GM18951 (cell line): ENCODE results near the gene RNF182.
"Not testable (repeated sequence)": the region's sequence is repeated elsewhere in the genome, so short reads cannot be mapped to it uniquely, and the experiment has no call there.

ENCODE experiments used
- POLR2A ChIP-seq: IDR thresholded peaks from 4 replicates; pipeline ENCODE4 v1.6.1; 2011; ENCODE audit warnings: mild to moderate bottlenecking; ENCODE audit not compliant: insufficient read length, insufficient read depth; ENCODE audit errors: extremely low read depth
- in situ Hi-C: fragments of 300-500 bp; cut with MboI; formaldehyde crosslinking; loops from one replicate; pipeline ENCODE4 v1.12.0; 2022; ENCODE audit warnings: low sequenced_read_pairs, mixed read lengths, inconsistent platforms; ENCODE audit not compliant: unreplicated experiment

Gene RNF182, protein sequence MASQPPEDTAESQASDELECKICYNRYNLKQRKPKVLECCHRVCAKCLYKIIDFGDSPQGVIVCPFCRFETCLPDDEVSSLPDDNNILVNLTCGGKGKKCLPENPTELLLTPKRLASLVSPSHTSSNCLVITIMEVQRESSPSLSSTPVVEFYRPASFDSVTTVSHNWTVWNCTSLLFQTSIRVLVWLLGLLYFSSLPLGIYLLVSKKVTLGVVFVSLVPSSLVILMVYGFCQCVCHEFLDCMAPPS

DNA sequence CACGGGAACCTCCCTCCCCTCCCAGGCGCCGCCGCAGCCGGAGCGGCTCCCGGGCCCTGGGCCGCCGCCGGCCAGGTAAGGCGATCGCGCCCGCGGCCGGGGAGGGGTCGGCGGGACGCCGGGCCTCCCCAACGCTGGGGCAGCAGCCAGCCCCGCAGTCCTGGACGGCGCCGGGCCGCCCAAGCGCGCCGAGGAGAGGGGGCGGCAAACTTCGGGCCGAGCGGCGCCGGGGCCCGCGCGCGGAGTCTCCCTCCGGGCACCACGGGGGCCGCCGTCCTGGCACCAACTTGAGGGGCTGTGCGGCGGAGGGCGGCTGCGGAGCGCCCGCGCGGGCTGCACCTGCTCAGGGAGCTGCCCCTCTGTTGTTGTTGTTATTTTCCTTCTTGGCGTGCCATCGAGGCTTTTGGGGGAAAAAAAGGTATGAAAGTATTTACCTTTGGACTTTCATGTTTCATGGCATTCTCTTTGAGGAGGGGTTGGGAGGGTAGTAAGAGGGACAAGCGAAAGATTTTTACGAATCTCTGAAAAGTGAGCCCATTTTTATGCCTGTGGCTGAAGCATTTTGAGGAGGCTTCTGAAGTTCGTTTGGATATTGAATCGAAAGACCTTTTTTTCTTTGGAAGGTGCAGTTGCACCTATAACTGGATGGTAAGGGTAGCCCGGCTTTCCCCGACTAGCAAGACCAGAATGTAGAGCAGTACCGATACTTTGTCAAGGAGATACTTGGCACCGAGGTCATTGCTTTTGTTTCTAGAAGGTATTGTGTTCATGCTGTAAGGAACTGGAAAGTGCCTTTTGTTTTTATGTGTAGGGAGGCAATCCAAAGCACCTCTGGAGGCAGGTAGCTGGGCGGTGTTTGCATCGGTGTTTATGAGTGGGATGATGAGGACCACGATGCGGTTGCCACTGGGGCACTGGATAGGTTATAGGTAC lies at the start of gene RNF182:
Gene RNF182, plus strand, starts transcription at position 4 of the 933 bp plus-strand sequence. CDS start 52,168 bp downstream, outside the sequence.
- in situ Hi-C loops = no loop called here
- TF ChIP-seq POLR2A = no peak

GRCh38 chr6:13877051-13877450 lies 47.7 kb upstream of the RNF182 start:
- no peak for TF ChIP-seq POLR2A
- in situ Hi-C loops = no loop called here

DNA sequence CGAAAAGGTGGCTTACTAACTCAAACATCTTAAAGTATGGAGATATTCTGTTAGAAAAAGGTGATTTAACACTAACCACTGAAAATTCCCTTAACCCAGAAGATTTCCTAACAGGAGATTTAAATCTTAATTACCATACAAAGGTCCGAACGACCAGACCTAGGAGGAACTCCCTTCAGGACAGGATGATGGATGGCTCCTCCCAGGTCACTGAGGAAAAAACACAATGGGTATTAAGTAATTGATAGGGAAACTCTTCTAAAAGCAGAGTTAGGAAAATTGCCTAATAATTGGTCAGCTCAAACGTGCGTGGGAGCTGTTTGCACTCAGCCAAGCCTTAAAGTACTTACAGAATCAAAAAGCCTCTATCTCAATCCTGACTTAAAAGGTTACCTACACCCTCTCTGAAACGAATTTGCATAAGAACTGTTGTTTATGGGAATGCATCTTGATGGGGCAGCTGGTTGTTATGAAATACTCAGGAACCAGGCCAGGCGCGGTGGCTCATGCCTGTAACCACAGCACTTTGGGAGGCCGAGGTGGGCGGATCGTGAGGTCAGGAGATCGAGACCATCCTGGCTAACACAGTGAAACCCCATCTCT lies 44.6 kb upstream of the RNF182 start:
- in situ Hi-C loops = not testable (repeated sequence)

- in situ Hi-C loops = no loop called here
Observed at GRCh38 chr6:13881621-13882165, 43.1 kb upstream of the RNF182 start.

DNA sequence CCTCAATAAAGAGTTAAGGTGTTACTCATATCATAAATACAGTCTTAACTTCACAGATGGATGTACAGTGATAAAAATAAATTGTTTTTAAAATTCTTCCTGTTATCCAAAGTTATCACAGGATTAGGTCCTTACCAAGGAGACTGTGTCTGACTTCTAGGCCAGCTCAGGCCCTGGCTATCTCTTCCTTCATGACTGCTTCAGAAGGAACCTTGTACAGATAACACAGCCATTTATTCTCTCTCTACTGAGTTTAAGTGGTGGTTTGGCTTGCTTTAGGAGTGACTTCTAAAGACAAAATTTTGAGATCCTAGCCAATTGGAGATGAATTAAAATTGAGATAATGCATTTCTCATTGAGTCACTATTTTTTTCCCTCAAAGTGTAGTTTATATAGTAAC lies 40.8 kb upstream of the RNF182 start:
- no peak for TF ChIP-seq POLR2A
- in situ Hi-C loops = no loop called here

More at GRCh38 chr6:13881621-13882165, 43.1 kb upstream of the RNF182 start:
- TF ChIP-seq POLR2A = no peak

DNA sequence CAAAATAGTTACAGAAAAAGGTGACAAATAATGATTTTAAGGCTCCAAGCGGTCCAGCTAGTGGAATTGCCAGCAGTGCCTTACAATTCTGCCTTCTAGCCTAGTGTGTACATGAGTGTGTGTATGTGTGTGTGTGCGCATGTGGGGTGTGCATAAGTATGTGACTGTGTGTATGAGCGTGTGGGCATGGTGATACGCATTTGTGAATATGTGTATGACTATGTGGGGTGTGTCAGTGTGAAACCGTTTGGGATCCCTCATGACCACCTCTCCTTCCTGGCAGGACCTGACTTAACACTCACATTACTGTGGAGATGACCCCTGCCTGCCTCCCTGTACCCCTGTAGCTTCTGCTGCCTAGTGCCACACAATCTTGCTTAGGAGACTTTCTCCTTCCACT lies 40.4 kb upstream of the RNF182 start:
- in situ Hi-C loops = no loop called here
- no peak for TF ChIP-seq POLR2A

DNA sequence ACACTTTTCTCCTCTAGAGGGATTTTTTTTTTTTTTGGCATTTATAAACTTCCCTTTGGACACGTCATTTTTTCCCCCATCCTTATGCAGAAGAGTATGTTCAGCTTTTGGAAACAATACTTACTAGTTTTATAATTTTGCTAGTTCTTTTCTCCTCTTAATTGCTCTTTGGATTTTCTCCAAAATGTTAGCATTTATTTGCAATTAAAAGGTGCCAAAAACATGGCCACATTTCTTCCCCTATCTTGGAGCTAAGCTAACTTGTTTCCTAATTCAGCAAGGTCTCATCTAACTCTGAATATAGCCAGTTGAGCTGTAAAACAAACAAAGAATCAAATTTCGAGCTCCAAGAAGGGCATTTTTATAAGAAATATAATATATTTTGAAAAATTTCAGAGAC lies 39.2 kb upstream of the RNF182 start:
- in situ Hi-C loops = no loop called here
- no peak for TF ChIP-seq POLR2A

DNA sequence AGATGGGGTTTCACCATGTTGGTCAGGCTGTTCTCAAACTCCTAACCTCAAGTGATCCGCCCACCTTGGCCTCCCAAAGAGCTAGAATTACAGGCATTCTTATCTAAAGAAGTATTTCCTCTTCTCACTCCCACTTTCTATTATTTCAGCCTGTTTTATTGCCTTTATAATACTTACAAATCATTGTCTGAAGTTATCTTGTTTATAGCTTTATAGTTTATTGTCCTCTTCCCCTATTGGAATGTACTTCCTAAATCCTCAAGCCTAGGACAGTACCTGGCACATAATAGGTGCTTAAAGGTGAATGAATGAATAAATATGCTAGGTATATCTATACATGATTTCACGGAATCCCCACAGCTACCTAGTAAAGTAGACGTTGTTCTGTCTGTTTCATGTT lies 37.8 kb upstream of the RNF182 start:
- in situ Hi-C loops = no loop called here

DNA sequence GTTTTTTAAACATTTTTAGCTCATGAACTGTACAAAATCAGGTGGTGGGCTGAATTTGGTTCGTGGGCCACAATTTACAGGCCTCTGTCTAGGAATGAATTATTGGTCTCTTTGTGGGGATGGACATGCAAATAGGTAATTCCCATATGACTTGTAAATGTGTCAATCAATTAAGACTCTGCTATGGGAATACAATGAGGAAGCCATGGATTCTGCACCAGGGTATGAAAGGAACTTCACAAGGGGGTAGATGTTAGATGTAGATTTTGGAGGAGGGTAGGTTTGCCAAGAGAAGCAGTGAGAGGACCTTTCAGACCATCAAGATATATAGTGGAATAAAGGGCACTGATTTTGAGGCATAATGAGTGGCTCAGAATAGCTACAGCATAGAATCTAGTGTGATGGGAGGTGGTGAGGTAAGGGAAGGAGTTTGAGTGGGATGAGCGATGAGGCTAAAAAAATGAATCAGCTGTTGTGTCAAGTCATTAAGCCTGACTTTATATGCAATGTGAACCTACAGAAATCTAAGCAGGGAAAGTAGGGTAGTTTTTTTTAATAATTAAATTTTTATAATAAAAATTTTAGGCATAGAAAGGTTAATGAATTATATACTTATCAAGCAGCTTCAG lies 32.6 kb upstream of the RNF182 start:
- no peak for TF ChIP-seq POLR2A
- in situ Hi-C loops = no loop called here

More for the DNA sequence above, 37.8 kb upstream of the RNF182 start:
- no peak for TF ChIP-seq POLR2A

DNA sequence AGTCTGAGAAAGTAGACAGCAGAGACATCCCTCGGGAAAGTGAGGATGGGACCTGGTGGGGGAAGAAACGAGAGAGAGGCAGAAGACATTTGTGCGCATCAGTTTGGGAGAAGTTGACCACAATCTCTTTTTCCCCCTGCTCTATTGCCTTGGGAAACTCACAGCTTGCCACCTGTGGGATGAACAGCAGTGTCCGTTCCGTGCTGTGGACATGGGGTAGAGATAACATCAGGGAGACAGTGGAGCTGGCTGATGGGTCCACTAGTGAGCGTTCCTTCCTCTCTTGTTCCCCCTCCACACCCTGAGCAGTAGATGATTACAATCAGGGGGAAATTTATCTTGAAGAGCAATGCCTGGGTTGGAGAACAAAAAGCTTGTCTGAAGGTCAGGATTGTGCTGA lies 21.8 kb upstream of the RNF182 start:
- TF ChIP-seq POLR2A = no peak
- in situ Hi-C loops = no loop called here

DNA sequence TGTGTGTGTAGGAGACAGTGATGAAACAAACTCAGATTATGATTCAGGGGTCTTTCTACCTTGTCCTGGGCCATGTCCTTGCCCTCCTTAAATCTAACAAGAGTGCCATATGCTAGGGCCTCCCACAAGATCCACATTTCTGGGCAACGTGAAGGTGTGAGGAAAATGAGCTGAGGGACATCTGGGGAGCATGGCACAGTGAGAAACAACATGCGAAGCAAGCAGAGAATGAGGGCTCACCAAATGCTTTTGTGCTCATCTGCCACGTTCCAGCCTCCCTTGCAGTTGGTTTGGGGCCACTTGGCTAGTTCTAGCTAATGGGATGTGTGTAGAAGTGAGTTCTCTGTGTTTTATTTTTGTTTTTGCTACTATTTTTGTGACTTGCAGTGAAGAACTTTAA lies 21.4 kb upstream of the RNF182 start:
- in situ Hi-C loops = no loop called here
- TF ChIP-seq POLR2A = no peak

DNA sequence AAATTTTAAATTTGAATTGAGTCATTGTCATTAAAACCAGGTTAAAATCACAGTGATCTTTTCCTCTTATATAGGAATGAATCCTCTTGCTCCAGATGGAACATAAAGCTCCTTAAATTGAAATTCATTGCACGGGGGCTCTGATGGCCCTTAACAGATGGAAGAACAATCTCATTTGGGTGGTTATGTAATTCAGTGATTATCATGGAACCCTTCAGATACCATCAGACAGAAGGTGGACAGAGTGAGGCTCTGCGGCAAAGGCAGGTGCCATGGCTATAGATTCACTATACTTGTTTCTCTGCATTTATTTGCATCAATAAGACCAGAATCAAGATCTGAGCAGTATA lies 17.8 kb upstream of the RNF182 start:
- no peak for TF ChIP-seq POLR2A
- in situ Hi-C loops = no loop called here

DNA sequence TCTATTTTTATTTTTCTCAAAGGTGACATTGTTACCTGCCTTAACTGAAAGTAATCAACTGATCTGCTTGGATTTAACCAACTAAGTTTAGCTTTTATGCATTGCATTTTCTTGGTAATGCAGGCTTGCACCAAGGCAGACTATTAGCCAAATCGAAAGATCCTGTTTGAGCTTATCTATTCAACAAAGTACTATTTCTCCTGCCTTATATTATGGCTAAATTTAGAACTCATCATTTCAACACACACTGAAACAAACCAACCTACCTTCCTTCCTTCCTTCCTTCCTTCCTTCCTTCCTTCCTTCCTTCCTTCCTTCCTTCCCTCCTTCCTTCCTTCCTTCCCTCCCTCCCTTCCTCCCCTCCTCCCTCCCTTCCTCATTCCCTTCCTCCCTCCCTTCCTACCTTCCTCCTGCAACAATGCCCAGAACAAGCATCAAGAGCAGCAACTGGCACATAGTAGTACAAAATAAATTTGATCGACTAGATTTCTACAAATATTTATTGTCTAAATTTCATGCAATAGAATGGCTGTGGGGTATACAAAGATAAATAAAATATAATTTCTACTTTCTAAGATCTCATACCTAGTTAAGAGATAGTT lies 17.0 kb upstream of the RNF182 start:
- in situ Hi-C loops = no loop called here
- TF ChIP-seq POLR2A = no peak

DNA sequence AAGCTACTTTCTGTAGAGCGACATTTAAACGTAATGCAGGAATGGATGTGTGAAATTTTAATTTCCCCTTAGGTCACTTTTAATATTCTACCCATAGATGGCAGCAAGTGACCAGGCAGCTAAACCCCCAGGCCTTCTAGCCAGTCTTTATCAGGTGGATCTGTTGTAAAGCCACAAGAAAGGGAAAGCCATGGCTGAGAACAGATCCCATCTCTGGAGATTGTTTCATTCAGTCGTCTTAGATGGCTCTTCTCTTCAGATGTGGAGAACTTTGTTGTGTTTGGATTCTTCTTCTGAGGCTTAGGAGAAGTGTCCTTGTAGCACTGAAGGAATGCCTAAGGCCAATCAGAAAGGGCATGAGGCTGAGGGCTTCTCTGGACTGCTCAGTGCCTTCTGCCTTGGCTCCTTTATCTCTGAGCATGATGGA lies 15.8 kb upstream of the RNF182 start:
- no peak for TF ChIP-seq POLR2A
- in situ Hi-C loops = no loop called here
